Suprapubic skin (tissue), 3 donors: Measurements from ENCODE around the gene PACSIN2.

Experiments used
- POLR2A ChIP-seq, 2 donors: fragments of 450-650 bp; IDR thresholded peaks; one replicate each; pipeline ENCODE4 v1.6.1; 2017; ENCODE audit warnings: antibody characterized with exemption in 2 of 2, mild to moderate bottlenecking in 2 of 2, moderate library complexity in 2 of 2
- TF ChIP-seq, protein P1 (sequence below), 2 donors: fragments of 200-600 bp in 1 of 2; fragments of 450-650 bp in 1 of 2; sonication (generic) in 1 of 2; IDR thresholded peaks; one replicate each; pipeline ENCODE4 v1.5.1; 2016 to 2019; ENCODE audit warnings: antibody characterized with exemption in 2 of 2, mild to moderate bottlenecking in 1 of 2, moderate library complexity in 1 of 2

DNA sequence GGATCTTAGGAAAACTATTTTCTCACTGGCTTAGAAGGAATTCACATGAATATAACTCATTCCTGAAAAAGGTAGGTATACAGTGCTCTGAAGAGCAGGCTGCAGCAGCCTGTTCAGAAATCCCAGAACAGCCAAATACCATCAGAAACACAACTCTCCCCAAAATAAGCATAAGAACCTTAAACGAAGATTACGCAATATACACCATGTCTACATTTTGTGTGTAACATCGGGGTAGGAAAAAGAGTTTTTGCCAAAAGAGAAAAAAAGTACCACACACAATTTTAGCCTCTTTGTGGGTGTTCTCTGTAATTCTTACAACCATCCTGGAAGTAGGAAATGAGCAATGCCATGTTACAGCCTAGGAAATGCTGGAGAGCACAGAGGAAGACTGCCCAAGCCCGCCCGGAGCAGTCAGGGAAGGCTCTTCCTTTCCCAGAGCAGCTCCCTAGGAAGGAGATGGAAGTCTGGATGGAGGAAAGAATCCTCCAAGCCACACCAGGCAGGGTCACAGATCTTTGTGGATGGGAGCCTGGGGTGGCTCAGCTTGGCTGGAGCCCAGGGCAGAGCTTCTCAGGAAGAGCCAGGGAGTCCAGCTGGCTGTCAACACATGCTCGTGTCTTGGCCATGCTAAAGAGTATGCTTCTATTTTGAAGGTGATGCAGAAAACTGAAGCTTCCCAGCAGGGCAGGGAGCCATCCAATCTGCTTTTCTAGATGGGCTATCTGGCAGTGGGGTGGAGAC, 108.2 kb downstream of the PACSIN2 start:
- TF ChIP-seq, protein P1, sequence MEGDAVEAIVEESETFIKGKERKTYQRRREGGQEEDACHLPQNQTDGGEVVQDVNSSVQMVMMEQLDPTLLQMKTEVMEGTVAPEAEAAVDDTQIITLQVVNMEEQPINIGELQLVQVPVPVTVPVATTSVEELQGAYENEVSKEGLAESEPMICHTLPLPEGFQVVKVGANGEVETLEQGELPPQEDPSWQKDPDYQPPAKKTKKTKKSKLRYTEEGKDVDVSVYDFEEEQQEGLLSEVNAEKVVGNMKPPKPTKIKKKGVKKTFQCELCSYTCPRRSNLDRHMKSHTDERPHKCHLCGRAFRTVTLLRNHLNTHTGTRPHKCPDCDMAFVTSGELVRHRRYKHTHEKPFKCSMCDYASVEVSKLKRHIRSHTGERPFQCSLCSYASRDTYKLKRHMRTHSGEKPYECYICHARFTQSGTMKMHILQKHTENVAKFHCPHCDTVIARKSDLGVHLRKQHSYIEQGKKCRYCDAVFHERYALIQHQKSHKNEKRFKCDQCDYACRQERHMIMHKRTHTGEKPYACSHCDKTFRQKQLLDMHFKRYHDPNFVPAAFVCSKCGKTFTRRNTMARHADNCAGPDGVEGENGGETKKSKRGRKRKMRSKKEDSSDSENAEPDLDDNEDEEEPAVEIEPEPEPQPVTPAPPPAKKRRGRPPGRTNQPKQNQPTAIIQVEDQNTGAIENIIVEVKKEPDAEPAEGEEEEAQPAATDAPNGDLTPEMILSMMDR (IDR thresholded peaks at IDR 0.05), result no peak
- no peak for TF ChIP-seq POLR2A (IDR thresholded peaks at IDR 0.05)
